Smooth muscle cell (in vitro differentiated cells): ENCODE measurements around the gene MEGF6. TPM values are rescaled to one million over a fixed set of nuclear protein-coding genes. Genes with fewer than 3 reads are reported as not detected.

Experiments
- DNase-seq: peaks from one replicate; lab custom pipeline; 2025; ENCODE audit not compliant: unreplicated experiment; lab: John Stamatoyannopoulos, UW
- H2AFZ ChIP-seq: fragments of 200-600 bp; sonication (generic); 2 replicates; pipeline ENCODE4 v1.6.0; 2016; ENCODE audit warnings: antibody characterized with exemption, low read depth, mild to moderate bottlenecking
- H3F3A ChIP-seq: fragments of 200-600 bp; sonication (generic); 2 replicates; pipeline ENCODE4 v1.6.0; 2017; ENCODE audit warnings: antibody characterized with exemption, low read depth
- H3K27ac ChIP-seq: fragments of 200-600 bp; sonication (generic); 2 replicates; pipeline ENCODE4 v1.5.1; 2016; ENCODE audit warnings: low read depth, mild to moderate bottlenecking
- H3K27me3 ChIP-seq: fragments of 200-600 bp; sonication (generic); 2 replicates; pipeline ENCODE4 v1.6.1; 2016; ENCODE audit warnings: low read depth, mild to moderate bottlenecking
- H3K36me3 ChIP-seq: fragments of 200-600 bp; sonication (generic); 2 replicates; pipeline ENCODE4 v1.5.1; 2016; ENCODE audit warnings: low read depth
- H3K4me1 ChIP-seq: fragments of 200-600 bp; sonication (generic); 2 replicates; pipeline ENCODE4 v1.5.1; 2016; ENCODE audit warnings: low read depth
- H3K4me2 ChIP-seq: fragments of 200-600 bp; sonication (generic); 2 replicates; pipeline ENCODE4 v1.6.0; 2016; ENCODE audit warnings: mild to moderate bottlenecking
- H3K4me3 ChIP-seq: fragments of 200-600 bp; sonication (generic); 2 replicates; pipeline ENCODE4 v1.5.1; 2016; ENCODE audit warnings: mild to moderate bottlenecking
- H3K79me2 ChIP-seq: fragments of 200-600 bp; sonication (generic); 2 replicates; pipeline ENCODE4 v1.6.0; 2016; ENCODE audit warnings: low read depth, mild to moderate bottlenecking
- H3K9ac ChIP-seq: fragments of 200-600 bp; sonication (generic); 2 replicates; pipeline ENCODE4 v1.6.0; 2016; ENCODE audit warnings: low read depth
- H3K9me3 ChIP-seq: fragments of 200-600 bp; sonication (generic); replicated peaks from 2 replicates; pipeline ENCODE4 v1.5.1; 2016; ENCODE audit warnings: low read depth
- H4K20me1 ChIP-seq: fragments of 200-600 bp; sonication (generic); 2 replicates; pipeline ENCODE4 v1.6.0; 2016; ENCODE audit warnings: low read depth
- CTCF ChIP-seq: fragments of 200-600 bp; sonication (generic); IDR thresholded peaks from 2 replicates; pipeline ENCODE4 v1.5.1; 2017; ENCODE audit warnings: borderline replicate concordance, mild to moderate bottlenecking, antibody characterized with exemption; ENCODE audit not compliant: insufficient read depth, poor library complexity, severe bottlenecking
- WGBS: methylation state at CpG from one replicate; pipeline ENCODE4 v1.1.7; 2016; ENCODE audit warnings: low lambda C conversion rate; 5-methylcytosine and 5-hydroxymethylcytosine counted together
- polyA plus RNA-seq: library from polyadenylated mRNA; unstranded; fragments of >200 nt; fragmentation: Nextera tagmentation; extraction: Ambion mirVana; gene quantifications from 2 replicates; pipeline ENCODE4 v1.2.1, GENCODE V29; 2016
- total RNA-seq: library from RNA; depleted of rRNA; stranded (reverse); fragments of >200 nt; gene quantifications from 2 replicates; pipeline ENCODE4 v1.2.3, GENCODE V29; 2014

Gene MEGF6
- total and polyA plus RNA-seq, 2 experiments from 2014 or later, result 6.5 to 12.8 TPM

DNA sequence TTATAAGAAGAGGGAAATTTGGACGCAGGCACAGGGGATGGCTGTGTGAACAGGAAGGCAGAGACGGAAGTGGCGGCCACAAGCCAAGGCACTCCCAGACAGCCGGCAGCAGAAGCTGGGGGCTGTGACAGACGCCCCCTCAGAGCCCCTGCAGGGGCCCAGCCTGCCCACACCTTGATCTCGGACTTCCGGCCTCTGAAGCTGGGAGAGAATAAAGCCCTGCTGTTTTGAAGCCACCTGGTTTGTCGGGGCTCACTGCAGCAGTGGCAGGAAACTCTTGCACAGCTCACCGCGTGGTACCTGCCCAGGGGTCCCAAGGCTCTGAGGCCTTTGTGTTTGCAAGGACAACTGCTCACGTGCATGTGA, 13.7 kb downstream of the MEGF6 start:
- Histone ChIP-seq H3K9ac (no peak overlapping the region), H3F3A (no peaks in the 10 kb centered on the region), H3K4me2 (no peak overlapping the region), H2AFZ (no peak overlapping the region), H3K79me2 (no peaks in the 10 kb centered on the region), H3K4me3 (no peak overlapping the region), H3K4me1 (peaks cover 17% of the 10 kb centered on the region), H3K36me3 (no peaks in the 10 kb centered on the region), H3K27ac (no peak overlapping the region), H4K20me1 (no peaks in the 10 kb centered on the region), H3K9me3 (no peaks in the 10 kb centered on the region), H3K27me3 (no peaks in the 10 kb centered on the region)
- TF ChIP-seq CTCF, result no peak
- WGBS, result 83% methylated on average over 11 of the region's 11 CpGs
- no peak for DNase-seq

- no peak overlapping the region for H3K4me3 ChIP-seq
- no peaks in the 10 kb centered on the region for H3K27me3 ChIP-seq
- H4K20me1 ChIP-seq, result no peaks in the 10 kb centered on the region
- no peak overlapping the region for H3K27ac ChIP-seq
- no peaks in the 10 kb centered on the region for H3K79me2 ChIP-seq
- H3K4me1 ChIP-seq, result peaks cover 17% of the 10 kb centered on the region
- H3K9ac ChIP-seq, result no peak overlapping the region
- H3K9me3 ChIP-seq, result no peaks in the 10 kb centered on the region
- no peak for DNase-seq
- no peak overlapping the region for H3K4me2 ChIP-seq
- WGBS, result 93% methylated on average over 28 of the region's 29 CpGs
- no peak for TF ChIP-seq CTCF
- no peaks in the 10 kb centered on the region for H3F3A ChIP-seq
- no peaks in the 10 kb centered on the region for H3K36me3 ChIP-seq
- no peak overlapping the region for H2AFZ ChIP-seq
Measured at GRCh38 chr1:3596663-3597598, 14.4 kb downstream of the MEGF6 start.

- H4K20me1 ChIP-seq, result no peaks in the 10 kb centered on the region
- no peaks in the 10 kb centered on the region for H3F3A ChIP-seq
- H3K79me2 ChIP-seq, result no peaks in the 10 kb centered on the region
- H3K36me3 ChIP-seq, result no peaks in the 10 kb centered on the region
- DNase-seq, result no peak
- H3K9me3 ChIP-seq, result no peaks in the 10 kb centered on the region
- no peak overlapping the region for H2AFZ ChIP-seq
- no peak for TF ChIP-seq CTCF
- peaks cover 17% of the 10 kb centered on the region for H3K4me1 ChIP-seq
- H3K4me3 ChIP-seq, result no peak overlapping the region
- WGBS, result 91% methylated on average over 7 of the region's 7 CpGs
- H3K9ac ChIP-seq, result no peak overlapping the region
- no peaks in the 10 kb centered on the region for H3K27me3 ChIP-seq
- H3K27ac ChIP-seq, result no peak overlapping the region
- no peak overlapping the region for H3K4me2 ChIP-seq
Measured at GRCh38 chr1:3595949-3596348, 15.4 kb downstream of the MEGF6 start.
